ENCODE results near the gene LMX1A. TPM values are rescaled to one million over a fixed set of nuclear protein-coding genes. Genes with fewer than 3 reads are reported as not detected.

LMX1A gene
- total RNA-seq, 1 experiment from 2014 or later: not detected

DNA sequence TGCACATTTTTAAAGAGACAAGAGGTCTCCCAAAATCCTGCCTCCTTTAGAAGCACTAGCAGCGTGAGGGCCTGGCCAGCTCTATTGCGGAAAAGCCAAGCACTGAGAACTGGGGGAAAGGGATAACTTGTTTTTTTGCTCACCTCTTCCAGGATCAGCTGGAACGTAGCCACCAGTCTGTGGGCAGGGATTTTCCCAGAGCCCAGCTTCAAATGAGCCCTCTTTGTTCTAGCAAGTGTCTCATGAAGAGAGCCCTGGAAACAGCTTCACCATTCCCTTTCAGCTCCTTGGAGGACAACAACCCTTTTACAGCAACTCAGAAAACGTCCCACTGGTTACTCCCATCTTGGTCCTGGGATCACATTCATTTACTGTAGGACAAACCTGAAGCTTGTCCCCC, 195.4 kb downstream of the LMX1A start (continued):
- TF ChIP-seq, protein P1, sequence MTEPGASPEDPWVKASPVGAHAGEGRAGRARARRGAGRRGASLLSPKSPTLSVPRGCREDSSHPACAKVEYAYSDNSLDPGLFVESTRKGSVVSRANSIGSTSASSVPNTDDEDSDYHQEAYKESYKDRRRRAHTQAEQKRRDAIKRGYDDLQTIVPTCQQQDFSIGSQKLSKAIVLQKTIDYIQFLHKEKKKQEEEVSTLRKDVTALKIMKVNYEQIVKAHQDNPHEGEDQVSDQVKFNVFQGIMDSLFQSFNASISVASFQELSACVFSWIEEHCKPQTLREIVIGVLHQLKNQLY (CRISPR knock-in tag; IDR thresholded peaks at IDR 0.05): no peak
- TF ChIP-seq, protein P2, sequence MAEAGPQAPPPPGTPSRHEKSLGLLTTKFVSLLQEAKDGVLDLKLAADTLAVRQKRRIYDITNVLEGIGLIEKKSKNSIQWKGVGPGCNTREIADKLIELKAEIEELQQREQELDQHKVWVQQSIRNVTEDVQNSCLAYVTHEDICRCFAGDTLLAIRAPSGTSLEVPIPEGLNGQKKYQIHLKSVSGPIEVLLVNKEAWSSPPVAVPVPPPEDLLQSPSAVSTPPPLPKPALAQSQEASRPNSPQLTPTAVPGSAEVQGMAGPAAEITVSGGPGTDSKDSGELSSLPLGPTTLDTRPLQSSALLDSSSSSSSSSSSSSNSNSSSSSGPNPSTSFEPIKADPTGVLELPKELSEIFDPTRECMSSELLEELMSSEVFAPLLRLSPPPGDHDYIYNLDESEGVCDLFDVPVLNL (CRISPR knock-in tag; IDR thresholded peaks at IDR 0.05; ENCODE audit: borderline replicate concordance, low read depth): no peak
- TF ChIP-seq, protein P3, sequence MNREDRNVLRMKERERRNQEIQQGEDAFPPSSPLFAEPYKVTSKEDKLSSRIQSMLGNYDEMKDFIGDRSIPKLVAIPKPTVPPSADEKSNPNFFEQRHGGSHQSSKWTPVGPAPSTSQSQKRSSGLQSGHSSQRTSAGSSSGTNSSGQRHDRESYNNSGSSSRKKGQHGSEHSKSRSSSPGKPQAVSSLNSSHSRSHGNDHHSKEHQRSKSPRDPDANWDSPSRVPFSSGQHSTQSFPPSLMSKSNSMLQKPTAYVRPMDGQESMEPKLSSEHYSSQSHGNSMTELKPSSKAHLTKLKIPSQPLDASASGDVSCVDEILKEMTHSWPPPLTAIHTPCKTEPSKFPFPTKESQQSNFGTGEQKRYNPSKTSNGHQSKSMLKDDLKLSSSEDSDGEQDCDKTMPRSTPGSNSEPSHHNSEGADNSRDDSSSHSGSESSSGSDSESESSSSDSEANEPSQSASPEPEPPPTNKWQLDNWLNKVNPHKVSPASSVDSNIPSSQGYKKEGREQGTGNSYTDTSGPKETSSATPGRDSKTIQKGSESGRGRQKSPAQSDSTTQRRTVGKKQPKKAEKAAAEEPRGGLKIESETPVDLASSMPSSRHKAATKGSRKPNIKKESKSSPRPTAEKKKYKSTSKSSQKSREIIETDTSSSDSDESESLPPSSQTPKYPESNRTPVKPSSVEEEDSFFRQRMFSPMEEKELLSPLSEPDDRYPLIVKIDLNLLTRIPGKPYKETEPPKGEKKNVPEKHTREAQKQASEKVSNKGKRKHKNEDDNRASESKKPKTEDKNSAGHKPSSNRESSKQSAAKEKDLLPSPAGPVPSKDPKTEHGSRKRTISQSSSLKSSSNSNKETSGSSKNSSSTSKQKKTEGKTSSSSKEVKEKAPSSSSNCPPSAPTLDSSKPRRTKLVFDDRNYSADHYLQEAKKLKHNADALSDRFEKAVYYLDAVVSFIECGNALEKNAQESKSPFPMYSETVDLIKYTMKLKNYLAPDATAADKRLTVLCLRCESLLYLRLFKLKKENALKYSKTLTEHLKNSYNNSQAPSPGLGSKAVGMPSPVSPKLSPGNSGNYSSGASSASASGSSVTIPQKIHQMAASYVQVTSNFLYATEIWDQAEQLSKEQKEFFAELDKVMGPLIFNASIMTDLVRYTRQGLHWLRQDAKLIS (CRISPR knock-in tag; IDR thresholded peaks at IDR 0.05; ENCODE audit: borderline replicate concordance): no peak
- TF ChIP-seq, protein P4, sequence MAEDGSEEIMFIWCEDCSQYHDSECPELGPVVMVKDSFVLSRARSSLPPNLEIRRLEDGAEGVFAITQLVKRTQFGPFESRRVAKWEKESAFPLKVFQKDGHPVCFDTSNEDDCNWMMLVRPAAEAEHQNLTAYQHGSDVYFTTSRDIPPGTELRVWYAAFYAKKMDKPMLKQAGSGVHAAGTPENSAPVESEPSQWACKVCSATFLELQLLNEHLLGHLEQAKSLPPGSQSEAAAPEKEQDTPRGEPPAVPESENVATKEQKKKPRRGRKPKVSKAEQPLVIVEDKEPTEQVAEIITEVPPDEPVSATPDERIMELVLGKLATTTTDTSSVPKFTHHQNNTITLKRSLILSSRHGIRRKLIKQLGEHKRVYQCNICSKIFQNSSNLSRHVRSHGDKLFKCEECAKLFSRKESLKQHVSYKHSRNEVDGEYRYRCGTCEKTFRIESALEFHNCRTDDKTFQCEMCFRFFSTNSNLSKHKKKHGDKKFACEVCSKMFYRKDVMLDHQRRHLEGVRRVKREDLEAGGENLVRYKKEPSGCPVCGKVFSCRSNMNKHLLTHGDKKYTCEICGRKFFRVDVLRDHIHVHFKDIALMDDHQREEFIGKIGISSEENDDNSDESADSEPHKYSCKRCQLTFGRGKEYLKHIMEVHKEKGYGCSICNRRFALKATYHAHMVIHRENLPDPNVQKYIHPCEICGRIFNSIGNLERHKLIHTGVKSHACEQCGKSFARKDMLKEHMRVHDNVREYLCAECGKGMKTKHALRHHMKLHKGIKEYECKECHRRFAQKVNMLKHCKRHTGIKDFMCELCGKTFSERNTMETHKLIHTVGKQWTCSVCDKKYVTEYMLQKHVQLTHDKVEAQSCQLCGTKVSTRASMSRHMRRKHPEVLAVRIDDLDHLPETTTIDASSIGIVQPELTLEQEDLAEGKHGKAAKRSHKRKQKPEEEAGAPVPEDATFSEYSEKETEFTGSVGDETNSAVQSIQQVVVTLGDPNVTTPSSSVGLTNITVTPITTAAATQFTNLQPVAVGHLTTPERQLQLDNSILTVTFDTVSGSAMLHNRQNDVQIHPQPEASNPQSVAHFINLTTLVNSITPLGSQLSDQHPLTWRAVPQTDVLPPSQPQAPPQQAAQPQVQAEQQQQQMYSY (CRISPR knock-in tag; IDR thresholded peaks at IDR 0.05): no peak
- TF ChIP-seq ZNF121 (CRISPR knock-in tag; IDR thresholded peaks at IDR 0.05): no peak
- TF ChIP-seq RELA (CRISPR knock-in tag; IDR thresholded peaks at IDR 0.05; ENCODE audit: borderline replicate concordance): no peak
- TF ChIP-seq, protein P5, sequence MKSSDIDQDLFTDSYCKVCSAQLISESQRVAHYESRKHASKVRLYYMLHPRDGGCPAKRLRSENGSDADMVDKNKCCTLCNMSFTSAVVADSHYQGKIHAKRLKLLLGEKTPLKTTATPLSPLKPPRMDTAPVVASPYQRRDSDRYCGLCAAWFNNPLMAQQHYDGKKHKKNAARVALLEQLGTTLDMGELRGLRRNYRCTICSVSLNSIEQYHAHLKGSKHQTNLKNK (CRISPR knock-in tag; IDR thresholded peaks at IDR 0.05): no peak

DNA sequence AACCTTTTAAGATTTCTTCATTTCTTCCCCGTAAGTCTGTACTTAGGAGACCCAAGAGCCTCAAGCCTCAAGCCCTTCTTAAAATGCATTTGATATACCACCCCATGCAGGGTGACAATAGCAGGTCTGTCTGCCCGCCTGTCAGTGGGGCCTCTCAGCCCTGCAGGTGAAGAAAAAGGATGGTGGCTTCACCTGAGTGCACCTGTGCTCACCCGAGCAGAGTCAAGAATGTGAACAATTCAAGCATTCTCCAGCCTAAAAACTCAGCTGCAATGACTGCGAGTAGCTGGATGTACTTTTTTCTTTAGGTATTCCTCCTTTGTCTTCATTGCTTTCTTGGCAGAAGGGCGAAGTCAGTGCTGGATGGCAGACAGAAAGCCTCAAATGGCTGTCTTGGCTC, 203.3 kb downstream of the LMX1A start:
- DNase-seq (ENCODE audit: low spot score) (no peak), ATAC-seq (peak; percentile 63; the same call in 1 of the 2 replicates)
- no peak overlapping the region for H3K27ac Mint-ChIP-seq
- H3K4me1 Mint-ChIP-seq: 0 out of 2 replicates have a peak, but pooled peaks cover 6% of the 10 kb centered on the region
- peaks cover 5% of the 10 kb centered on the region; the same call in 1 of the 2 replicates for H3K27me3 Mint-ChIP-seq (ENCODE audit: low read depth)
- POLR2A ChIA-PET: interaction anchor here (1.1 kb wide), 1 partner anchor 12 kb away, joined by 3 read pairs; no protein-coding TSS in a partner anchor
- CTCF ChIA-PET: interaction anchor here (0.9 to 1.9 kb wide), 15 partner anchors 8 to 216 kb away, joined by 3 to 9 read pairs (median 5); no protein-coding TSS in a partner anchor
- H3K36me3 Mint-ChIP-seq: no peaks in the 10 kb centered on the region
- H3K4me3 Mint-ChIP-seq: no peak overlapping the region
- peaks cover 6% of the 10 kb centered on the region; the same call in 1 of the 2 replicates for H3K9me3 Mint-ChIP-seq
- TF ChIP-seq MYBL2 (CRISPR knock-in tag; IDR thresholded peaks at IDR 0.05): no peak
- no peak for TF ChIP-seq NR1H2 (CRISPR knock-in tag; IDR thresholded peaks at IDR 0.05)
- no peak for TF ChIP-seq GTF2I (CRISPR knock-in tag; conservative IDR thresholded peaks at IDR 0.05)
- TF ChIP-seq, protein P6, sequence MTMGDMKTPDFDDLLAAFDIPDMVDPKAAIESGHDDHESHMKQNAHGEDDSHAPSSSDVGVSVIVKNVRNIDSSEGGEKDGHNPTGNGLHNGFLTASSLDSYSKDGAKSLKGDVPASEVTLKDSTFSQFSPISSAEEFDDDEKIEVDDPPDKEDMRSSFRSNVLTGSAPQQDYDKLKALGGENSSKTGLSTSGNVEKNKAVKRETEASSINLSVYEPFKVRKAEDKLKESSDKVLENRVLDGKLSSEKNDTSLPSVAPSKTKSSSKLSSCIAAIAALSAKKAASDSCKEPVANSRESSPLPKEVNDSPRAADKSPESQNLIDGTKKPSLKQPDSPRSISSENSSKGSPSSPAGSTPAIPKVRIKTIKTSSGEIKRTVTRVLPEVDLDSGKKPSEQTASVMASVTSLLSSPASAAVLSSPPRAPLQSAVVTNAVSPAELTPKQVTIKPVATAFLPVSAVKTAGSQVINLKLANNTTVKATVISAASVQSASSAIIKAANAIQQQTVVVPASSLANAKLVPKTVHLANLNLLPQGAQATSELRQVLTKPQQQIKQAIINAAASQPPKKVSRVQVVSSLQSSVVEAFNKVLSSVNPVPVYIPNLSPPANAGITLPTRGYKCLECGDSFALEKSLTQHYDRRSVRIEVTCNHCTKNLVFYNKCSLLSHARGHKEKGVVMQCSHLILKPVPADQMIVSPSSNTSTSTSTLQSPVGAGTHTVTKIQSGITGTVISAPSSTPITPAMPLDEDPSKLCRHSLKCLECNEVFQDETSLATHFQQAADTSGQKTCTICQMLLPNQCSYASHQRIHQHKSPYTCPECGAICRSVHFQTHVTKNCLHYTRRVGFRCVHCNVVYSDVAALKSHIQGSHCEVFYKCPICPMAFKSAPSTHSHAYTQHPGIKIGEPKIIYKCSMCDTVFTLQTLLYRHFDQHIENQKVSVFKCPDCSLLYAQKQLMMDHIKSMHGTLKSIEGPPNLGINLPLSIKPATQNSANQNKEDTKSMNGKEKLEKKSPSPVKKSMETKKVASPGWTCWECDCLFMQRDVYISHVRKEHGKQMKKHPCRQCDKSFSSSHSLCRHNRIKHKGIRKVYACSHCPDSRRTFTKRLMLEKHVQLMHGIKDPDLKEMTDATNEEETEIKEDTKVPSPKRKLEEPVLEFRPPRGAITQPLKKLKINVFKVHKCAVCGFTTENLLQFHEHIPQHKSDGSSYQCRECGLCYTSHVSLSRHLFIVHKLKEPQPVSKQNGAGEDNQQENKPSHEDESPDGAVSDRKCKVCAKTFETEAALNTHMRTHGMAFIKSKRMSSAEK (CRISPR knock-in tag; IDR thresholded peaks at IDR 0.05; ENCODE audit: borderline replicate concordance): no peak
- TF ChIP-seq CREM (CRISPR knock-in tag; IDR thresholded peaks at IDR 0.05): no peak
- TF ChIP-seq, protein P2 (CRISPR knock-in tag; IDR thresholded peaks at IDR 0.05; ENCODE audit: borderline replicate concordance, low read depth): no peak
- TF ChIP-seq NR3C1 (CRISPR knock-in tag; conservative IDR thresholded peaks at IDR 0.05; ENCODE audit: low read depth): no peak
- TF ChIP-seq ZNF138 (CRISPR knock-in tag; conservative IDR thresholded peaks at IDR 0.05): no peak
- TF ChIP-seq, protein P7, sequence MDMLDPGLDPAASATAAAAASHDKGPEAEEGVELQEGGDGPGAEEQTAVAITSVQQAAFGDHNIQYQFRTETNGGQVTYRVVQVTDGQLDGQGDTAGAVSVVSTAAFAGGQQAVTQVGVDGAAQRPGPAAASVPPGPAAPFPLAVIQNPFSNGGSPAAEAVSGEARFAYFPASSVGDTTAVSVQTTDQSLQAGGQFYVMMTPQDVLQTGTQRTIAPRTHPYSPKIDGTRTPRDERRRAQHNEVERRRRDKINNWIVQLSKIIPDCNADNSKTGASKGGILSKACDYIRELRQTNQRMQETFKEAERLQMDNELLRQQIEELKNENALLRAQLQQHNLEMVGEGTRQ (CRISPR knock-in tag; IDR thresholded peaks at IDR 0.05): no peak
- TF ChIP-seq NFATC4 (CRISPR knock-in tag; IDR thresholded peaks at IDR 0.05): no peak
- TF ChIP-seq, protein P8, sequence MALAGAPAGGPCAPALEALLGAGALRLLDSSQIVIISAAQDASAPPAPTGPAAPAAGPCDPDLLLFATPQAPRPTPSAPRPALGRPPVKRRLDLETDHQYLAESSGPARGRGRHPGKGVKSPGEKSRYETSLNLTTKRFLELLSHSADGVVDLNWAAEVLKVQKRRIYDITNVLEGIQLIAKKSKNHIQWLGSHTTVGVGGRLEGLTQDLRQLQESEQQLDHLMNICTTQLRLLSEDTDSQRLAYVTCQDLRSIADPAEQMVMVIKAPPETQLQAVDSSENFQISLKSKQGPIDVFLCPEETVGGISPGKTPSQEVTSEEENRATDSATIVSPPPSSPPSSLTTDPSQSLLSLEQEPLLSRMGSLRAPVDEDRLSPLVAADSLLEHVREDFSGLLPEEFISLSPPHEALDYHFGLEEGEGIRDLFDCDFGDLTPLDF (CRISPR knock-in tag; IDR thresholded peaks at IDR 0.05): no peak
- no peak for TF ChIP-seq ZNF423 (CRISPR knock-in tag; IDR thresholded peaks at IDR 0.05)

Data from WTC11 (cell line).